Measurements from ENCODE around the gene RALGPS1.

The RALGPS1 gene

GRCh38 chr9:127081250-127082185, 166.9 kb downstream of the RALGPS1 start:
- no peak for DNase-seq

DNA sequence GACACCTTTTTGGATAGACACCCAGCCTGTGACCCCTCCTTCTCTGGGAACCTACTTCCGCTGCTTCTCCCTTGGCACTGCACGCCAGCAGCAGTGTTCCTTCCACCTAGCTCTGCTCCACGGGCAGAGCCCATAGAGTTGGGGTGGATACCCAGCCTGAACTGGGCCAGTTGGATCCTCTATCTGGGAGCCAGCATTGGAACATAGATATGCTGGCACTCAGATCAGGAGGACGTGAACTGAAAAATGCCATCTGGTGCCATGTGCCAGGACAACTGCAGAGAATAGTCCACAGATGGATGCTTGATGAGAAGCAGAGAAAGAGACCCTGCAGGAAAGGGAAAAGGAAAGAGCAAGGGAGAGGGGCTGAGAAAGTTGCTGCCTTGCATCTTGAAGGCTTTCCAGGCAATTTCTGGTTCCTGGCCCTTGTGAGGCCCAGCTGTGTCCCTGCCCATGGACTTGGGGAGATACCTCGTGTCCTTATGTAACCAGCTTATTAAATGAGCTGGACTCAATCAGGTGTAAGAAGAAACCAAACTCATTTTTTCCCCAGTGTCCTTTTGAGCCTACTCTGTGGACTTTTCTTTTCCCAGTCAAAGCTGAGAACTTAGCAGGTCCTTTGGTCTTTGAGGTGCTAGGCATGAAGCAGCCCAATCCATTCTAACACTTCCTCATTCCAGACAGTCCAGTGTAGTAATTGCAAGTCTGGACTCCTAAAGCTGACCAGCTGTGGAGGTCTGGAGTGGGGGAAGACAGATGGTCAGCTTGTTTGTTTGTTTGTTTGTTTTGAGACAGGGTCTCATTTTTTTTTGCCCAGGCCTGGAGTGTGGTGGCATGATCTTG, 168.8 kb downstream of the RALGPS1 start:
- DNase-seq: no peak

- no peak for DNase-seq
Measured at GRCh38 chr9:127084076-127085039, 169.8 kb downstream of the RALGPS1 start.

- DNase-seq: no peak
Measured at GRCh38 chr9:127085186-127085585, 170.6 kb downstream of the RALGPS1 start.

DNA sequence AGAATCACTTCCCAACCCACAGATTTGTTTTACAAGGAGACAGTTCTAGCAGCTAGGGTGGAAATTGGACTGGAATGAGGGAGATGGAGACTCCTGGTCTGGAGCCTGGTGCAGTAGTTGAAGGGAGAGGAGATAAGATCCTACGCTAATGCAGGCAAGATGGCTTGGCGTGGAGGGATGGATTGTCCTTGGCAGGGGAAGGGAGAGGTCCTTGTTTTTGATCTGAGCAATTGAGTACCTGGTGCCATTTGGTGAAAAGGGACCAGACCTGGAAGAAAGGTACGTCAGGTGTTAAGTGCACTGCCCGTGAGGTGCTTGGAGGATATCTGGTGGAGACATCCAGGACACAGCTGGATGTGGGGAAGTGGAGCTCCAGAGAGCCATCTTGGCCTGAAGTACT, 172.2 kb downstream of the RALGPS1 start:
- no peak for DNase-seq

GRCh38 chr9:127087411-127087810, 172.8 kb downstream of the RALGPS1 start:
- DNase-seq: no peak

DNA sequence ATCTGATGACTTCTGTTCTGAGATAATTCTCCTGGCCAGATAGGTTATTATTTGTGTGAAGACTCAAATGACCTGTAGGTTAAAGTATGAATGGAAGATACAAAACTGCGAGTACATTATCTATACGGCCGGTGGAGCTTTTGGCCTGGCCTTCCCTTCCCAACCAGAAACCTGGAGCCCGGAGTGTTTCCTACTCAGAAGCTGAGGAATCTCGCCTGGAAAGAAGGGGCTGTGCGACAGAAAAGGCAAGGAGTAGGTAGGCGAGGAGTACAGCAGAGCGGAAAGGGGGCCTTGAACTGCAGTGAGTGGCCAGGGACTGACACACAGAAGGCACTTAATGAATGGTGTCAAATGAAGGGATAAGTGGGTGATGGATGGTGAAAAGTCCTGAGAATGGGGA, 173.3 kb downstream of the RALGPS1 start:
- no peak for DNase-seq

- DNase-seq: no peak
Measured at GRCh38 chr9:127088724-127089615, 174.4 kb downstream of the RALGPS1 start.

DNA sequence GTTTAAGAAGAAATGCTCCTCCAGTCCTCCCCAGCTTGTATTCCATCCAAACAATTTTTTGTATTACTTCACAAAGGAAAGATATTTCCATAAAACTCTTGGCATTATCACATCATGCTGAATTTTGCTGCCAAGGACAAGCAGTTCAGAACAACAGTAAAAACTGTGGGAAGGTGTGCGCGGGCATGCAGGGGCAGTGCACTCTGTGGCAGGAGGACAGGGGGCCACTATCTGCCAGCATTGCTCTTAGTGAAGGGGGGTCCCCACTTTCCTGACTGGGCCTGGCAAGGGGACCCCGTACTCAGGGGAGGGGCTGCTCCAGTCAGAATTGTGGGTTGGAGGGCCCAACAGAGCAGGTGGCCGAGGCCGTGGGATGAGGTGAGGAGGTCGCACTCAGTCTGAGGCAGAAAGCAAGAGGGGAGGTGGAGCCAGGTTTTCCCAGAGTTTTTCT, 175.1 kb downstream of the RALGPS1 start:
- DNase-seq: no peak

DNA sequence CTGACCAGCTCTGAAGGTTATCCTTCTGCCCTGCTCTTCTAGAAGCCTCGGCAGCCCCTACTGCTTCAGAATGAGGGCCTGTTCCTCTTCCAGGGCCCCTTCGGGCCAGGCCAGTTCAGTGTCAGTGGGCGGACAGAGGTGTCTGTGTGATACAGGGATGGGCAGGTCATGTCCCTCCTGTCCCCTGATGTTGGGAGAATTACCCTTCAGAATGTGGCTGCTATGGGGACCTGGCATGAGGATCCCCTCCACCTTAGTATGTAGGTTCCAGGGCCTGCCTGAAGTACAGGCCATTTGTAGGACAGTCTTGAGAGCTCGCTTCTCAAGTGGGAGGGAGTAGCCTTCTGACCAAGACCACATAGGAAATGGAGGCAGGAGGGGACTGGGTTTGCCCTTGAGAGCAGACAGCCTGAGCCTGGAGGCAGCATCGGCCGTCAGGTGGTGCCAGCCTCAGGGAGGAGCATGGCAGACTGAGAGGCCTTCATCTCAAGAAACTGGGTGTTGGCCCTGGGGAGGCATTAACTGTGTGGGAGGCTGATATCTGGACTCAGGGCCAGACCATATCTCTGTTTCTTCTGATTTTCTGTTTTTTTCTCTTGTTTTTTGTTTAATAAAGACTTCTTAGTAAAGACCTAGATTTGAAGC, 175.9 kb downstream of the RALGPS1 start:
- no peak for DNase-seq

GRCh38 chr9:127091526-127091925, 176.9 kb downstream of the RALGPS1 start:
- no peak for DNase-seq

DNA sequence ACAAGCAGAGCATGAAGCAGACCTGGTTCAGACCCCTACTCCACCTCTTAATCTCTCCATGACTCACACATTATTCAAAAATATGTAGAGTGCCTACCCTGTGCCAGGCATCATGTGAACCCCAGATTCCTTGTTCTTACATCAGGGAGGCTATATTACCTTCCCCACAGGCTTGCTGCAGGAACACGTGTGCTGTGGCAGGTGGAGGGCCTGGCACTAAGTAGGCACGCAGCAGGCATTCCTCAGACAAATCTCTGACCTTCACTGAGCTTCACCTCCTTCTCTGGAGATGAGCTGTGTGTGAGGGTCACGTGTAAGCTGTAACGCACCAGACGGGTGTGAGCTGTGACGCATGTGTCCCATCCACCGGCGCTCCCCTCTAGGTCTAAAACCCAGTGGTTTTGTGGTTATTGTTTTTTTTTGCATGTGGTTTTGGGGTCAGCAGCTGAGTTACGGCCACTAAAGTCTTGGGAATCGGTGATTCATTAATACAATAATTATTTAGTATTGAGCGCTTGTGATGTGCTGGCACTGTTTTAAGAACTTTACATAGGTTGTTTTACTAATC, 177.5 kb downstream of the RALGPS1 start:
- no peak for DNase-seq

- no peak for DNase-seq
Measured at GRCh38 chr9:127093319-127094020, 178.9 kb downstream of the RALGPS1 start.

DNA sequence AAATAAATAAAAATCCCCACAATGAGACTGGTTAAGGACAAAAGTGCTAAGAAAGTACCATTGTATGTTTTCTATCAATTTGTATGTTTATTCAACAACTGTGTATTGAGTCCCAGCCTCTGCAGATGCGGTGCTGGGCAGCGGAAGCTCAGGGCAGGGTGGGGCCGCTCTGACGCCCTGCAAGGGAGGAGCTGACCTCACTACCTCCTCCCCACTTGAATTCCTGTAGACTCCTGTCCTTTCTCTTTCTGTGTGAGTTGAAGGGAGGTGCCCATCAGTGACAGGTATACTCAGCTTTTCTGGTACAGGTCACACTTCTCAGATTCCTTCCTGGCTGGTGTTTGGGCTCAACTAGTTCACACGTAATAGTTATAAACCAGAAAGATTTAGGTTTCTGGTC, 180.8 kb downstream of the RALGPS1 start:
- no peak for DNase-seq

GRCh38 chr9:127096208-127096607, 181.6 kb downstream of the RALGPS1 start:
- DNase-seq: no peak

DNA sequence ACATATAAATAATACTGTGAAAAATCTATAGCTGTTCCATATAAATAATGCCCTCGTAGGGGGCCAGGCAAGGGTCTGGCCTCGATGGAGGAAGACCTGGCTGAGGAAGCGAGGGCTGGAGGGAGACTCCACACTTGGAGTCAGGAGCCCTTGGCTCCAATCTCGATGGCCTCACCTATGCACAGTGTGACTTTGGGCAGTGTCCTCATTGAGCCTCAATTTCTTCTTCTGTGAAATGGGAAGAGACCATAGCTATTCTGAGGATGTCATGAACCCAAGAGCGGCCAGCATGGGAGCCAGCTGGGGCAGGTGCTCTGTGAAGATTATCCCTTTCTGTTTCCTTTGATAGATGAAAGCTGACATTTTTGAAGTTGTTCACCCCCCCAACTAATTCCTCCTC, 183.1 kb downstream of the RALGPS1 start:
- DNase-seq: no peak

- no peak for DNase-seq
Measured at GRCh38 chr9:127098916-127099553, 184.5 kb downstream of the RALGPS1 start.

GRCh38 chr9:127099664-127100063, 185.1 kb downstream of the RALGPS1 start:
- no peak for DNase-seq

DNA sequence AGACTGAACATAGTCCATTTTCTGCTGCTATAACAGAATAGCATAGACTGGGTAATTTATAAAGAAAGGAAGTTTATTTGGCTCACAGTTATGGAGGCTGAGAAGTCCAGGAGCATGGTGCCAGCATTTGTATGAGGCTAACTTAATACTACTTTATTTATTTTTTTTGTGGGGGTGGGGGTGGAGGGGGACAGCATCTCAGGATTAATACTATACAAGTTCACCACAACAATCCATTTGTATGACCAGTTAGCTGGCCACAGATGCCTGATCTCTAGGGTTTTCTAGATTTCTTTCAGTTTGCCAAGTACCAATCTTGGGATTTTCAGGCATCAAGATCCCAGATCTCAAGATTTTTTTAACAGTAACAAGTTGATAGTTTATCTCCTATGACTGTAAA, 187.6 kb downstream of the RALGPS1 start:
- no peak for DNase-seq

Measured in fibroblast of upper back skin (primary cell).